AG09309 (cell line): ENCODE data around the gene ACTG2.

Source experiments
- DNase-seq: peaks from one replicate; pipeline ENCODE4 v3.0.0-alpha.2; 2010; ENCODE audit warnings: low read depth
- H3K4me3 ChIP-seq: 2 replicates; pipeline ENCODE4 v1.5.1; 2011; ENCODE audit warnings: mild to moderate bottlenecking, low read depth, low read length, moderate library complexity; ENCODE audit not compliant: control insufficient read depth
- TF ChIP-seq, protein P1 (sequence below): IDR thresholded peaks from 2 replicates; pipeline ENCODE4 v1.5.1; 2011; ENCODE audit warnings: mild to moderate bottlenecking, low read depth, low read length, inconsistent platforms; ENCODE audit not compliant: insufficient read depth, control insufficient read depth; ENCODE audit errors: missing control alignments

The ACTG2 gene

DNA sequence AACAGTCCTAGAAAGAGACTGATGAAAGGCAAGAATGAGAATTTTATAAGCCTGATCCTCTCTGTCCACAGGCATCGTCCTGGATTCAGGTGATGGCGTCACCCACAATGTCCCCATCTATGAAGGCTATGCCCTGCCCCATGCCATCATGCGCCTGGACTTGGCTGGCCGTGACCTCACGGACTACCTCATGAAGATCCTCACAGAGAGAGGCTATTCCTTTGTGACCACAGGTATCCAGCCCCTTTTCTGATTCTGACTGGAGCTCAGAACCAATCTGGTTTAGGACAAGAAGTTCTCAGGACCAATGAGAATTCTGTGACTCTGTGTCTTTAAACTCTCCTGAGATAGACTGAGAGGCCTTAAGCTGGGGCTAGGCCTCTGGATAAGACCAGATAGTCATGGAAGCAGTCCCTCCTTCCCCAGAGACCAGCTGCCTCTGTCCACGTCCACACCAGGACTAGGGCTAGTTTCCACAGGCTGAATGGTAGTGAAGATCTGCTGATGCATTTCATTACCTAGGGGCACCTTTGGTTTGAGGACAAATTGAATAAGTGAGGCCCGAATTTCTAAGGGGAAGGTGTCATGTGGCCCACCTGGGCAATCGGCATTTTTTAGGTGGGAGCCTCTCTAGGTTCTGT is 20.7 kb downstream of the ACTG2 start:
- TF ChIP-seq, protein P1, sequence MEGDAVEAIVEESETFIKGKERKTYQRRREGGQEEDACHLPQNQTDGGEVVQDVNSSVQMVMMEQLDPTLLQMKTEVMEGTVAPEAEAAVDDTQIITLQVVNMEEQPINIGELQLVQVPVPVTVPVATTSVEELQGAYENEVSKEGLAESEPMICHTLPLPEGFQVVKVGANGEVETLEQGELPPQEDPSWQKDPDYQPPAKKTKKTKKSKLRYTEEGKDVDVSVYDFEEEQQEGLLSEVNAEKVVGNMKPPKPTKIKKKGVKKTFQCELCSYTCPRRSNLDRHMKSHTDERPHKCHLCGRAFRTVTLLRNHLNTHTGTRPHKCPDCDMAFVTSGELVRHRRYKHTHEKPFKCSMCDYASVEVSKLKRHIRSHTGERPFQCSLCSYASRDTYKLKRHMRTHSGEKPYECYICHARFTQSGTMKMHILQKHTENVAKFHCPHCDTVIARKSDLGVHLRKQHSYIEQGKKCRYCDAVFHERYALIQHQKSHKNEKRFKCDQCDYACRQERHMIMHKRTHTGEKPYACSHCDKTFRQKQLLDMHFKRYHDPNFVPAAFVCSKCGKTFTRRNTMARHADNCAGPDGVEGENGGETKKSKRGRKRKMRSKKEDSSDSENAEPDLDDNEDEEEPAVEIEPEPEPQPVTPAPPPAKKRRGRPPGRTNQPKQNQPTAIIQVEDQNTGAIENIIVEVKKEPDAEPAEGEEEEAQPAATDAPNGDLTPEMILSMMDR: no peak
- DNase-seq: no peak
- H3K4me3 ChIP-seq: no peak overlapping the region

DNA sequence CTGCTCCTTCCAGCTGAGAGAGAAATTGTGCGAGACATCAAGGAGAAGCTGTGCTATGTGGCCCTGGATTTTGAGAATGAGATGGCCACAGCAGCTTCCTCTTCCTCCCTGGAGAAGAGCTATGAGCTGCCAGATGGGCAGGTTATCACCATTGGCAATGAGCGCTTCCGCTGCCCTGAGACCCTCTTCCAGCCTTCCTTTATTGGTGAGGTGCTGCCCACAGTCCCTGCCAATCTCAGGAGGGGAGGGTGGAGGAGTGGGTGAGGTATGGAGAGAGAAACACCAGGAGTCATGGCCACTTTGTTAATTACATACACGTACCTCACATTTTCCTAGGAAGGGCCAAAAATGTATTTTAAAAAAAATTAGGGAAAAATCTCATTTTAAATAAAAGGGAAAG is 21.9 kb downstream of the ACTG2 start:
- DNase-seq: no peak
- H3K4me3 ChIP-seq: no peak overlapping the region
- TF ChIP-seq, protein P1: no peak

GRCh38 chr2:73915437-73915993 is 22.7 kb downstream of the ACTG2 start:
- TF ChIP-seq, protein P1: no peak
- no peak for DNase-seq
- H3K4me3 ChIP-seq: no peak overlapping the region

DNA sequence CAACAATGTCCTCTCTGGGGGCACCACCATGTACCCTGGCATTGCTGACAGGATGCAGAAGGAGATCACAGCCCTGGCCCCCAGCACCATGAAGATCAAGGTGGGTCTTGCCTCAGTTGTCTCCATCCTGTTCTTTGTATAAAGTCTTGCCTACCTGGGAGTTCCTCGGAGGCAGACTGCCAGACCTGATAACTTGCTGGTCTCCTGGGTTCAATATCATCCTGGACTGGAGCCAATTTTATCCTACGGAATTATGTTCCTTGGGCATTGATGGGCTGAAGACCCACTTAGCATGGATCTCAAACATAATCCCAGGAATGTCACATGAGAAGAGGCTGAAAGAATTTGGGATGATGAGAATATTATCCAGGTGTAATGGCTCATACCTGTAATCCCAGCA is 23.9 kb downstream of the ACTG2 start:
- DNase-seq: no peak
- H3K4me3 ChIP-seq: no peak overlapping the region
- TF ChIP-seq, protein P1: no peak

DNA sequence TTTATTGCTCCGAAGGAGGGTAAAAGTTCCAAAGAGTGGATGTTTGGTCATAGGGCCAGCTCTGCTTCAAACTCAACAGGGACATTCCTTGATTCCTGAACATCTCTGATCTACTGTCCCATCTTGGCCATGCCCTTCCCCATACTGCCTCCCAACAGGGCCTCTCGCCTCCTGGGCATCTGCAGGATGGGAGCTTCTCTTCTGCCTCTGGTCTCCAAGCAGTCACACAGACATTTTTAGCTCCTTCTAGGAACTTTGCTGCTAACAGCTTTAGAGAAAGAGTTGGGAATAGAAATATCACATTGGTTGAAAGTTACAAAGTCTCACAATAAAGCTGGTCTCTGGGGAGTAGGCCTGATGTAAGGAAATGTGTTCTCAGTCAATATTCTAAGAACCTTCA is 24.5 kb downstream of the ACTG2 start:
- no peak overlapping the region for H3K4me3 ChIP-seq
- no peak for DNase-seq
- TF ChIP-seq, protein P1: no peak

DNA sequence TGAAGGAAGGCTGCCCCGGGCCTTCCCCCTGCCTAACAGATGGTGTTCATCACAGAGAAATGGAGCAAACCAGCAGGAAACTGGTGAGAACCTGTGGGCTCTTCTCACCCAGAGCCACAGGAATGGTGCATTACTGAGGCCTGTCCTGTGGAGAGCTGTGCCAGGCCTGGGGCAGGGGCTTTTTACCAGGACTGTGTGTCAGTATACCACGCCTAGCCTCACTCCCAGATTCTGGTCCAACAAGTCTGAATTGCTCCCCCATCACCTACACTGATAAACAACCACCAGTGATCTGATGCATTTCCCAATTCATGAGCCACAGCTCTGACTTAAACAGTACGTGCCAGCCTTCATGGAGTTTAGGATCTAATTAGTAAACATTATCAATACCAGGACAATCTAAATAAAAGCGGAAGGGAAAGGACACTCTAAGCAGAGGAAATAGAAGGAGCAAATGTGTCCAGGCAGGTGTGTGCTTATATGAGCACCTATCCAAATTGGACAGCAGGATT is 24.9 kb downstream of the ACTG2 start:
- H3K4me3 ChIP-seq: no peak overlapping the region
- TF ChIP-seq, protein P1: no peak
- DNase-seq: no peak
